Endothelial cell of umbilical vein (primary cell): ENCODE results near the gene SH3BGRL2. TPM values are rescaled to one million over a fixed set of nuclear protein-coding genes. Genes with fewer than 3 reads are reported as not detected.

Experiments used
- BruUV-seq: library from RNA; stranded (reverse); fragments of 400-500 nt; replicated peaks from 2 replicates; lab custom pipeline; 2021; lab: Mats Ljungman, UMichigan
- CTCF ChIA-PET: fragments of 300-600, 350-600 bp; sonication (Branson Sonifier 250); formaldehyde crosslinking; loops from one replicate; lab custom pipeline; 2021; ENCODE audit warnings: antibody characterized with exemption, inconsistent platforms; lab: Charles Lee
- POLR2A ChIA-PET: fragments of 300-600, 350-600 bp; sonication (Branson Sonifier 250); formaldehyde crosslinking; loops from one replicate; lab custom pipeline; 2021; ENCODE audit warnings: antibody characterized with exemption, inconsistent platforms; lab: Charles Lee
- DNase-seq: peaks from one replicate; pipeline ENCODE4 v3.0.0-alpha.2; 2011; ENCODE audit warnings: low read depth, low spot score
- FAIRE-seq: peaks from 2 replicates; lab custom pipeline; 2011; peaks lifted over from hg19 to GRCh38; lab: Jason Lieb, UNC
- H2AFZ ChIP-seq: 2 replicates; pipeline ENCODE4 v1.6.0; 2012; ENCODE audit warnings: low read depth, low read length, control low read depth, inconsistent platforms
- H3K27ac ChIP-seq: 2 replicates; pipeline ENCODE4 v1.5.1; 2011; ENCODE audit warnings: low read depth, mild to moderate bottlenecking, control low read depth, low read length, moderate library complexity; ENCODE audit not compliant: insufficient read depth
- H3K27me3 ChIP-seq, 2 experiments: 2 replicates each; pipeline versions ENCODE4 v1.6.0 to v1.6.1; 2011; ENCODE audit warnings: low read length in 2 of 2, mixed read lengths in 1 of 2; ENCODE audit not compliant: control insufficient read depth in 2 of 2, insufficient read depth in 2 of 2
- H3K36me3 ChIP-seq, 2 experiments: 2 replicates in 1 of 2; 3 replicates in 1 of 2; pipeline ENCODE4 v1.5.1; 2011; ENCODE audit warnings: low read length in 2 of 2, mild to moderate bottlenecking in 1 of 2, moderate library complexity in 1 of 2; ENCODE audit not compliant: control insufficient read depth in 2 of 2, insufficient read depth in 2 of 2; ENCODE audit errors: extremely low read depth in 1 of 2
- H3K4me1 ChIP-seq: 3 replicates; pipeline ENCODE4 v1.5.1; 2011; ENCODE audit warnings: mild to moderate bottlenecking, low read length; ENCODE audit not compliant: control insufficient read depth, insufficient read depth; ENCODE audit errors: extremely low read depth
- H3K4me2 ChIP-seq: 2 replicates; pipeline ENCODE4 v1.6.1; 2011; ENCODE audit warnings: low read length, control low read depth, mixed read lengths; ENCODE audit not compliant: insufficient read depth
- H3K4me3 ChIP-seq, 3 experiments: fragments of 200-600 bp in 1 of 3; sonication (generic), shearing (Covaris generic) in 1 of 3; replicated peaks in 1 of 3; 2 replicates each; pipeline ENCODE4 v1.5.1; 2011 to 2016; ENCODE audit warnings: control low read depth in 3 of 3, low read length in 3 of 3, mild to moderate bottlenecking in 2 of 3, inconsistent platforms in 1 of 3, low read depth in 1 of 3, moderate library complexity in 1 of 3; ENCODE audit not compliant: insufficient read depth in 1 of 3
- H3K79me2 ChIP-seq: 2 replicates; pipeline ENCODE4 v1.6.0; 2012; ENCODE audit warnings: low read length, inconsistent platforms; ENCODE audit not compliant: control insufficient read depth, insufficient read depth
- H3K9ac ChIP-seq: replicated peaks from 2 replicates; pipeline ENCODE3; 2011; ENCODE audit warnings: low read length, control low read depth; ENCODE audit not compliant: insufficient read depth; ENCODE audit errors: extremely low read depth
- H3K9me1 ChIP-seq: replicated peaks from 3 replicates; pipeline ENCODE4 v1.6.0; 2011; ENCODE audit warnings: mild to moderate bottlenecking, low read length; ENCODE audit not compliant: control insufficient read depth, insufficient read depth; ENCODE audit errors: extremely low read depth
- H3K9me3 ChIP-seq: replicated peaks from 2 replicates; pipeline ENCODE4 v1.5.1; 2012; ENCODE audit warnings: low read length, inconsistent platforms; ENCODE audit not compliant: control insufficient read depth, insufficient read depth
- H4K20me1 ChIP-seq: replicated peaks from 2 replicates; pipeline ENCODE3; 2011; ENCODE audit warnings: mild to moderate bottlenecking, low read length; ENCODE audit not compliant: control insufficient read depth, insufficient read depth; ENCODE audit errors: extremely low read depth
- CTCF ChIP-seq, 2 donors: IDR thresholded peaks; 1 replicate in 1 of 2; 2 replicates in 1 of 2; pipeline ENCODE4 v1.5.1; 2011; ENCODE audit warnings: low read length in 2 of 2, mild to moderate bottlenecking in 2 of 2, moderate library complexity in 2 of 2, control low read depth in 1 of 2, inconsistent platforms in 1 of 2, low read depth in 1 of 2; ENCODE audit not compliant: insufficient read depth in 1 of 2; ENCODE audit errors: extremely low read depth in 1 of 2
- EZH2 ChIP-seq: IDR thresholded peaks from 2 replicates; pipeline ENCODE4 v1.6.1; 2012; ENCODE audit warnings: borderline replicate concordance, low read depth, mild to moderate bottlenecking, moderate library complexity, low read length, inconsistent platforms; ENCODE audit not compliant: severe bottlenecking
- FOS ChIP-seq: IDR thresholded peaks from 2 replicates; pipeline ENCODE4 v1.6.1; 2011; ENCODE audit warnings: mild to moderate bottlenecking, low read length, moderate library complexity, borderline replicate concordance; ENCODE audit not compliant: insufficient read depth
- GATA2 ChIP-seq: IDR thresholded peaks from 2 replicates; pipeline ENCODE4 v1.7.0; 2011; ENCODE audit warnings: low read depth, mild to moderate bottlenecking, moderate library complexity, mixed read lengths, low read length; ENCODE audit not compliant: insufficient read length, insufficient read depth
- JUN ChIP-seq: IDR thresholded peaks from 2 replicates; pipeline ENCODE4 v1.6.1; 2011; ENCODE audit warnings: borderline replicate concordance, low read depth; ENCODE audit not compliant: insufficient read length, insufficient read depth
- MAX ChIP-seq: IDR thresholded peaks from 2 replicates; pipeline ENCODE4 v1.6.1; 2011; ENCODE audit not compliant: insufficient read depth, insufficient read length
- MYC ChIP-seq: IDR thresholded peaks from one replicate; pipeline ENCODE4 v1.6.1; 2011; ENCODE audit warnings: mild to moderate bottlenecking, low read depth, low read length
- POLR2A ChIP-seq: IDR thresholded peaks from 2 replicates; pipeline ENCODE4 v1.6.1; 2012; ENCODE audit warnings: low read depth, mild to moderate bottlenecking, control low read depth, low read length
- POLR2AphosphoS5 ChIP-seq: IDR thresholded peaks from 2 replicates; pipeline ENCODE4 v1.6.1; 2012; ENCODE audit warnings: low read depth, mild to moderate bottlenecking, control low read depth, low read length, moderate library complexity; ENCODE audit not compliant: insufficient read depth
- dilution Hi-C: fragments of 300-500 bp; cut with MboI; formaldehyde crosslinking; loops from one replicate; pipeline ENCODE4 v1.15.0; 2019; ENCODE audit warnings: low sequenced_read_pairs; ENCODE audit not compliant: extremely low pct_ligation_motif_present
- intact Hi-C: fragments of 100-400 bp; cut with micrococcal nuclease; formaldehyde crosslinking; loops from one replicate; pipeline ENCODE4 v1.10.0; 2022
- polyA plus RNA-seq, 4 experiments: library from polyadenylated mRNA; depleted of rRNA in 3 of 4; stranded (reverse) in 3 of 4; unstranded in 1 of 4; fragments of >200 nt; gene quantifications; 2 replicates each; pipeline versions ENCODE4 v1.2.1 to v1.2.3, GENCODE V29; 2011 to 2012; ENCODE audit warnings: missing spikeins in 1 of 4
- total RNA-seq: library from RNA; stranded (reverse); gene quantifications from 2 replicates; pipeline ENCODE4 v1.2.3, GENCODE V29; 2021

SH3BGRL2 gene
- total and polyA plus RNA-seq, 2 donors (not counting 3 experiments of a cell fraction or from before 2014, with no cell fraction given): 3.2 to 10.7 TPM

GRCh38 chr6:79623106-79623505, 8.0 kb upstream of the SH3BGRL2 start:
- no peak overlapping the region for H3K9ac ChIP-seq
- ChIA-PET POLR2A (no interaction called here), CTCF (no interaction called here)
- H3K27ac ChIP-seq: no peak overlapping the region
- H3K4me3 ChIP-seq: no peak overlapping the region
- H3K9me1 ChIP-seq: no peaks in the 10 kb centered on the region
- no peak for DNase-seq
- H3K9me3 ChIP-seq: no peaks in the 10 kb centered on the region
- H2AFZ ChIP-seq: no peak overlapping the region
- intact Hi-C loops (no loop called here), dilution Hi-C loops (no loop called here)
- BruUV-seq: no TSS peak
- no peaks in the 10 kb centered on the region for H3K79me2 ChIP-seq
- no peak overlapping the region for H3K4me2 ChIP-seq
- H3K36me3 ChIP-seq: no peaks in the 10 kb centered on the region
- no peaks in the 10 kb centered on the region for H3K27me3 ChIP-seq
- TF ChIP-seq FOS (no peak), CTCF (IDR thresholded peaks at IDR 0.05; ENCODE audit: extremely low read depth in 1 of 2, insufficient read depth in 1 of 2, low read depth in 1 of 2, low read length in 2 of 2) (no peak), GATA2 (no peak), MYC (no peak), JUN (no peak), POLR2AphosphoS5 (no peak), POLR2A (no peak), MAX (no peak), EZH2 (no peak)
- no peaks in the 10 kb centered on the region for H4K20me1 ChIP-seq
- no peaks in the 10 kb centered on the region for H3K4me1 ChIP-seq
- no peak for FAIRE-seq
